ENCODE results near the gene MSH3.
"Not testable (repeated sequence)": the region's sequence is repeated elsewhere in the genome, so short reads cannot be mapped to it uniquely, and the experiment has no call there.

Gene MSH3

GRCh38 chr5:80706835-80707447 is 52.5 kb downstream of the MSH3 start:
- DNase-seq (ENCODE audit: low spot score) = no peak

GRCh38 chr5:80707645-80708044 is 53.2 kb downstream of the MSH3 start:
- no peak for DNase-seq (ENCODE audit: low spot score)

GRCh38 chr5:80711216-80711615 is 56.8 kb downstream of the MSH3 start:
- DNase-seq (ENCODE audit: low spot score) = no peak

- no peak for DNase-seq (ENCODE audit: low spot score)
Measured at GRCh38 chr5:80711938-80712337, 57.5 kb downstream of the MSH3 start.

GRCh38 chr5:80712919-80713318 is 58.5 kb downstream of the MSH3 start:
- DNase-seq (ENCODE audit: low spot score) = no peak

- DNase-seq (ENCODE audit: low spot score) = no peak
Measured at GRCh38 chr5:80713631-80714030, 59.2 kb downstream of the MSH3 start.

- DNase-seq (ENCODE audit: low spot score) = no peak
Measured at GRCh38 chr5:80714570-80715298, 60.3 kb downstream of the MSH3 start.

GRCh38 chr5:80715887-80716286 is 61.4 kb downstream of the MSH3 start:
- no peak for DNase-seq (ENCODE audit: low spot score)

GRCh38 chr5:80720181-80720580 is 65.7 kb downstream of the MSH3 start:
- DNase-seq (ENCODE audit: low spot score) = no peak

GRCh38 chr5:80722916-80723315 is 68.5 kb downstream of the MSH3 start:
- DNase-seq (ENCODE audit: low spot score) = no peak

GRCh38 chr5:80725446-80725845 is 71.0 kb downstream of the MSH3 start:
- DNase-seq (ENCODE audit: low spot score) = no peak

GRCh38 chr5:80736730-80737129 is 82.3 kb downstream of the MSH3 start:
- no peak for DNase-seq (ENCODE audit: low spot score)

GRCh38 chr5:80738466-80738865 is 84.0 kb downstream of the MSH3 start:
- DNase-seq (ENCODE audit: low spot score) = no peak

- no peak for DNase-seq (ENCODE audit: low spot score)
Measured at GRCh38 chr5:80739057-80739456, 84.6 kb downstream of the MSH3 start.

GRCh38 chr5:80739496-80739895 is 85.0 kb downstream of the MSH3 start:
- DNase-seq (ENCODE audit: low spot score) = no peak

- no peak for DNase-seq (ENCODE audit: low spot score)
Measured at GRCh38 chr5:80739898-80740297, 85.4 kb downstream of the MSH3 start.

GRCh38 chr5:80740488-80740887 is 86.0 kb downstream of the MSH3 start:
- not testable (repeated sequence) for DNase-seq (ENCODE audit: low spot score)

GRCh38 chr5:80740999-80741398 is 86.5 kb downstream of the MSH3 start:
- no peak for DNase-seq (ENCODE audit: low spot score)

GRCh38 chr5:80744149-80744548 is 89.7 kb downstream of the MSH3 start:
- no peak for DNase-seq (ENCODE audit: low spot score)

- DNase-seq (ENCODE audit: low spot score) = no peak
Measured at GRCh38 chr5:80745490-80745889, 91.0 kb downstream of the MSH3 start.

- no peak for DNase-seq (ENCODE audit: low spot score)
Measured at GRCh38 chr5:80747922-80748321, 93.5 kb downstream of the MSH3 start.

- no peak for DNase-seq (ENCODE audit: low spot score)
Measured at GRCh38 chr5:80752427-80752826, 98.0 kb downstream of the MSH3 start.

- DNase-seq (ENCODE audit: low spot score) = no peak
Measured at GRCh38 chr5:80753712-80754111, 99.3 kb downstream of the MSH3 start.

- no peak for DNase-seq (ENCODE audit: low spot score)
Measured at GRCh38 chr5:80754900-80755299, 100.4 kb downstream of the MSH3 start.
